ENCODE measurements around the gene MUL1.
"Not testable (repeated sequence)": the region's sequence is repeated elsewhere in the genome, so short reads cannot be mapped to it uniquely, and the experiment has no call there.

MUL1 gene, protein sequence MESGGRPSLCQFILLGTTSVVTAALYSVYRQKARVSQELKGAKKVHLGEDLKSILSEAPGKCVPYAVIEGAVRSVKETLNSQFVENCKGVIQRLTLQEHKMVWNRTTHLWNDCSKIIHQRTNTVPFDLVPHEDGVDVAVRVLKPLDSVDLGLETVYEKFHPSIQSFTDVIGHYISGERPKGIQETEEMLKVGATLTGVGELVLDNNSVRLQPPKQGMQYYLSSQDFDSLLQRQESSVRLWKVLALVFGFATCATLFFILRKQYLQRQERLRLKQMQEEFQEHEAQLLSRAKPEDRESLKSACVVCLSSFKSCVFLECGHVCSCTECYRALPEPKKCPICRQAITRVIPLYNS

DNA sequence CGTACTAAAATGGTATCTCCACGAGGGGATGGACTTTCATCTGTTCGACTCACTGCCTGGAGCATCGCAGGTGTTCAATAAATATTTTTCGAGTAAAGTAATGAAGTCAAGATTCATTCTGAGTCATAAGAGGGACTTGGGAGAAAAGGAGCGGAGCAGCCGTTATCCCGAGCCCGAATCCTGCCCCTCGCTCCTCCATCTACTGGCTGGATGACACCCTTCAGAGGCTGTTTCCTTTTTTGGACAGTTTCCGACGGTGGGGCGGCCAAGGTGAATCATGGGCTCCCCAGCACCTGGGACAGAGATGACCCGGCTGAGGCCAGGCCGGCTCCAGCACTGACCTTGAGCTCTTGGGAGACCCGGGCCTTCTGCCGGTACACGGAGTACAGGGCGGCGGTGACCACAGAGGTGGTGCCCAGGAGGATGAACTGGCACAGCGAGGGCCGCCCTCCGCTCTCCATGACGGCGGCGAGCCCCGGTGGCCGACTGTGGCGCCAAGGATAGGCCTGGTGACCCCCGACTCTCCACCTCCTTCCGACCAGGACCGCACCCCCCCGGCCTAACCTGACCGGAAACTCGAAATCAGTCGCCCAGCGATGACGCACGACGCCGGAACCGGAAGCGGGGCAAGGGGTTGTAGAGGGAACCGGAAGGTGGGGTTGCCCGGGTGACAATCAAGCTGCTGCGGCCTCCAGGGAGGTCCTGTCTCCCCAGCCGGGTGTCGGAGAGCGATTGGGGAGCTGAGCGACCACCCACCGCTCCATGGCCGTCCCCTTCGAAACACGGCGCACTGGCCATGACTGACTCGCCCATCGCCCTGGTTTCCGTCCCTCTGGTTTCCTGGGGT lies at the start of gene MUL1:
TSS of gene MUL1 (minus strand) at position 588 of the 847 bp plus-strand sequence. CDS start at position 461, 127 bp downstream.
- DNase-seq = peak; percentile 93

DNA sequence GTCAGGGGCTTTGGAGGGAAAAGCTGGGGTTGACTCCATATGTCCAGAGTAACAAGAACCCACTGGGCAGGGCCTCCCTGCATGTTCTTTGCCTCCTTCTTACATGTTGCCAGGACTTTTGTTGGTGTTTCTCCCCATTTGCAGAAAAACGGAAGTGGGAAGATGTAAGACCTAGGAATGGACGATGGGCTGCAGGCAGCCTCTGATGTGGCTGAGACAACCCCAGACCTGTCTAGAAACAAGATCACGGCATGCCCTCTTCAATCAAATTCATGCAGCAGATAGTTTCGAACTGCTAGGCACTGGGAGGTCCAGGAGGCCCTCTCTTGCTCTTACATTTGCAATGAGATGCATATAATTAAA lies 47.8 kb upstream of the MUL1 start:
- no peak for DNase-seq

DNA sequence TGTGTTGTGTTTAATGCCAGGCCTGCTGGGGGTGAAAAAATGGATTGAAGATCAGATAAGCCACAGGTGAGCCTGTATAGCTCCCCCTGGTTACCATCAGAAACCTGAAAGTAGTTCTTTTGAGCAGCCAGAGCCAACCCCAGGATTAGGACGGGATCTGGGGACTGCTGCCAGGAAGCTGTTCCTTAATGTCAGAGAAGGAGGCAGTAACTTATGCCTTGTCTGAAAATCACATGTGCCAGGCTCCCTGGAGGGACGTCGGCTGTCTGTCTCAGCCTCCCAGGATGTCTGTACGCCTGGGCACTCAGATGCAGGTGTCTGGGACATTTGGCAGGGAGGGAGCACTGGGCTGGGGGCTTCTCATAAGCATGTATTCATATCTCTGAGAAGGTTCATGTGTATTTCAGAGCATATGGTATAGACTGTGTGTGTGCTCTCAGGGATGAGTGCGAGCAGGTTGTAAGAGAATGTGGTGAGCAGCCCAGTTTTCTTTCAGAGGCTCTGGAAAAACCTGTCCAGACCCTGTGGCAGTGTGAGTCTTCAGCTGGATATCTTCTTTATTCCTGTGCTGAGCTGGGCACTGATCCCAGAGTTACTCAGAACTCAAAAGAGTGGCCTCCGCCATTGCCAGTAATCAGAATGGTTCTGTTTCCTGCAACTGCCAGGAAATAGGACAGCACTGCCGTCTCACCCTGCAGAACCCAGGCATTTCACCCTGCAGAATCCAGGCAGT lies 47.2 kb upstream of the MUL1 start:
- DNase-seq = no peak

DNA sequence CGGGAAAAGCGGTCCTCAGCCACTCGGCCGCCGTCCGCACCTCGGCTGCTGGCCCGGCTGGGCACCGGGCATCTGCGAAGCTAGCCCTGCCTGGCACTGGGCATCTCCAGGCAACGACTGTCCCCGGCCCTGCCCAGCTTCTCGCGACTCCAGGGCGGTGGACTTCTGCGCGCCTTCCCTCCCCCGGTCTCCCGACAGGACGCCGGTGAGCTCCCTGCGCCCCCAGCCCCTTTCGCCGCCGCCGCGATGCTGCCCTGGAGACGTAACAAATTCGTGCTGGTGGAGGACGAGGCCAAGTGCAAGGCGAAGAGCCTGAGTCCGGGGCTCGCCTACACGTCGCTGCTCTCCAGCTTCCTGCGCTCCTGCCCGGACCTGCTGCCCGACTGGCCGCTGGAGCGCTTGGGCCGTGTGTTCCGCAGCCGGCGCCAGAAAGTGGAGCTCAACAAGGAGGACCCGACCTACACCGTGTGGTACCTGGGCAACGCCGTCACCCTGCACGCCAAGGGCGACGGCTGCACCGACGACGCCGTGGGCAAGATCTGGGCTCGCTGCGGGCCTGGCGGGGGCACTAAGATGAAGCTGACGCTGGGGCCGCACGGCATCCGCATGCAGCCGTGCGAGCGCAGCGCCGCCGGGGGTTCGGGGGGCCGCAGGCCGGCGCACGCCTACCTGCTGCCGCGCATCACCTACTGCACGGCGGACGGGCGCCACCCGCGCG lies 44.9 kb upstream of the MUL1 start:
- DNase-seq = no peak

DNA sequence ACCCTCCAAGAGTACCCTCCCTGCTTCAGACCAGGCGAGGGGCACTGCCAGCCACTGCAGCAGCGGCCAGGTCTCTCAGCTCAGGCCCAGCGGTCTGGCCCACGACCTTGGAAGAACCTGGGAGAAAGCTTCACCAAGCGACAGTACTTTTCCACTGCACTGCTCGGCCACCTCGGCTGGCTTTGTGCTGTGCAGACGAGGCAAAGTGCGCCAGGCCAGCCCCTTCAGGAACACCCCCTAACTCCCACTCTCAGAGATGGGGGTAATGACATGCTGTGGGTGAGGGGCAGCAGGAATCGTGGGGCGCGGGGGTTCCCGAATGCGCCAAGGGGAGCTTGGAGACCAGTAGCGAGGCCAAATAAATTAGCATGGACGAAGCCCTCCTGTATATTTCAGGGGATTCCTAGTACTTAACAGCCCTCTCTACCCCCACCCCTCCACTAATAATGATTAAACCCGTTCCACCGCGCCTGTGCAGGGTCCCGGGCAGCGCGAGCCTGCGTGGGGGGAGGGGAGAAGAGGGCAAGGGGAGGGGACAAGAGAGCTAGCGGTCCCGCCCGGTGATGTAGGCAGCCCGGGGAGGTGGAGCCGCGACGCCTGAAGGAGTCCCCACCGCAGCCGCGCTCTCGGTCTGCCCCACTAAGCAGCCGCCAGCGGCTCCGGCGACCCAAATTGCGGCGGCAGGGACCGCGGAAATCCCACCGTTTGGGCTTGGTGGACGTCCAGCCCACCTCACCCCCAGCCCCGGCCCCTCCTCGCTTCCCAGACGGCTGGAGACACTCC lies 44.2 kb upstream of the MUL1 start, which contains the start of gene FAM43B:
TSS of gene FAM43B (plus strand) at position 629 of the 783 bp plus-strand sequence. CDS start 401 bp downstream, outside the sequence.
- no peak for DNase-seq

DNA sequence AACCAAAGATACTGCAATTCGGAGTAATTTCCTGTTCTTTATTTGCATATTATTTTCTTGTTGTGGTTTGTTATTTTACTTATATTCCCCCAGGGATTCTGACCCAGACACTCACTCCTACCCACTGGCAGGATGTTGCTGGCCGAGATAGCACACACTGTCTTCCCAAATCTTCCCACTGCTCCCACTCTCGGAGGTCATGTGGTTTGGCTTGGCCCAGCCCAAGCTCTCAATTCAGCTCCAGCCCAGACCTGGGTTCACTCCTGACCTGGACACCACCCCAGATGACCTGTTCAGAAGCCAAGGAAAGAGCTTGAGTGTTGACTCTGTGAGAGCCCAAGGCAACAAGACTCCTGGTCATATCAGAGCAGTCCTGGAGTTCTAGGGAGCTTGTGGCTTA lies 43.2 kb upstream of the MUL1 start:
- DNase-seq = no peak

DNA sequence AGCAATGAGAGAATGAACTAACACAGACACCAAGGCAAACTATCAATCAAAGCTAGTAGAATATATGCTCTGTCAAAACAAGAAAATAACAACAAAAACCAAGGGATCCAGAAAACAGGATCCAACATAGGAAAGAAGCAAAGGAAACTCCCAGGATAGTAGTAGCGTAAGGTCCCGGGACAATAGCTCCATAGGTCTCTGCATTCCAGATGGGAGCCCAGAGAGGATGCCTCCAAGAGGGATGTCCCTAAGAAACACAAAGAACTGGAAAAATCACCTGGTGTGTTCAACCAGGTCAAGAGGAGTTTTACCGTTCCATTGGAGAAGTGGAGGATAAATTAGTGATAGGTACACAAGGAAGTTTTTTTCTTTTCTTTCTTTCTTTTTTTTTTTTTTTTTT lies 38.7 kb upstream of the MUL1 start:
- DNase-seq = no peak

DNA sequence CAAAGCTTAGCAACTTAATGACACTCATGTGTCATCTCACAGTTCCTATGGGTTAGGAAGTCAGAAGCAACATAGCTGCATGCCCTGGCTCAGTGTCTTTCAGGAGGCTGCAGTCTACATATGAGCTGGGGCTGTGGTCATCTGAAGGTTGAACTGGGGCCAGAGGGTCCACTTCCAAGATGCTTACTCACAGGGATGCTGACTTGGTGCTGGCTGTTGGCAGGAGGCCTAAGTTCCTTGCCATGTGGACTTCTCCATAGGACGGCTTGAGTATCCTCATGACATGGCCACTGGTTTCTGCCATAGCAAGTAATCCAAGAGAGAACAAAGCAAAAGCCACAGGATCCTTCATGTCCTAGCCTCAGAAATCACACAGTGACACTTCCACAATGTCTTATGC lies 32.3 kb upstream of the MUL1 start:
- no peak for DNase-seq

DNA sequence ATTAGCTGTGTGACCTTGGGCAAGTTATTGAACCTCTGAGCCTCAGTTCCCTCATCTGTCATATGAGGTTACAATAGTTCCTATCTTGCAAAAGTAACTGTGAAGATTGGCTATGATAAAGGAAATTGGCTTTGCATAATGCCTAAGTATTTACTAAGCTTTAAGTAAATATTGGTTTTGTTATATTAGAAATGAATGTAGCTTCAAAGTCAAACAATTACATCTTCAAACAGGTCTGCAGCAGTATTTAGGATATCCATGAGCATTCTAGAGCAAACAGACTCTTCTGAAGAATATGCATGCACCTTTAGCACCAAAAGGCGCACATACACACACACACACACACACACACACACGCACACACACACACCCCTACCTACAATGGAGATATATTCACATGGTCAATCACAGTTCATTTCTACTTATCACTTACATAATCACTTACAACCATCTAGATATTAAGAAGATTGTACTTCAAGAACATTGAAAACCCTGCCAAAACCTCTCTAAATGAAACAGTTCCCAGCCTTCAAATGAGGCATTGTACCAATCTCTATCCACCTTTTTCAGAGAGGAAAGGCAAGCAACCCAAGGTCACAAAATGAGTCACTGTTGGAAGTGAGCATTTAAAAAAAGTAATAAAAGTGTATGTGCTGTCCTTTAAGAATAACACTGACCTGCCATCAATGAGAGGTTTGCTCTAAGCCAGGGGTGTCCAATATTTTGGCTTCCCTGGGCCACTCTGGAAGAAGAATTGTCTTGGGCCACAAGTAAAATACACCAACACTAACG lies 31.0 kb upstream of the MUL1 start:
- DNase-seq = no peak

DNA sequence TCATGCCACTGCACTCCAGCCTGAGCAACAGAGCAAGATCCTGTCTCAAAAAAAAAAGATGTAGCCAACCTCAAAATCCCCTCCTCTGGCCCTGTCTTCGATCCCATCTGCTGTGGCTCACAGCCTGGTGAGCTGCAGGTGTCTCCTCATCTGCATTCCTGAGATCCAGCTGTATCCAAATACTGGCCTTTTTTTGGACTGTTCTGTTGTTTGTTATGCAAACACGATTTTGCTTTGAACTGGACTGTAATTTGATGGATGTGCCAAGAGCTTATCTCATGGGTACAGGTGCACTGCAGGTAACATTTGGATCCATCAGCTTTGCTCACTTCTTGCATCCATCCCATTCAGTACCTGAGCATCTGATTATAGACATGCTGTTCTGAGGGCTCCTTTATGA lies 30.3 kb upstream of the MUL1 start:
- no peak for DNase-seq

DNA sequence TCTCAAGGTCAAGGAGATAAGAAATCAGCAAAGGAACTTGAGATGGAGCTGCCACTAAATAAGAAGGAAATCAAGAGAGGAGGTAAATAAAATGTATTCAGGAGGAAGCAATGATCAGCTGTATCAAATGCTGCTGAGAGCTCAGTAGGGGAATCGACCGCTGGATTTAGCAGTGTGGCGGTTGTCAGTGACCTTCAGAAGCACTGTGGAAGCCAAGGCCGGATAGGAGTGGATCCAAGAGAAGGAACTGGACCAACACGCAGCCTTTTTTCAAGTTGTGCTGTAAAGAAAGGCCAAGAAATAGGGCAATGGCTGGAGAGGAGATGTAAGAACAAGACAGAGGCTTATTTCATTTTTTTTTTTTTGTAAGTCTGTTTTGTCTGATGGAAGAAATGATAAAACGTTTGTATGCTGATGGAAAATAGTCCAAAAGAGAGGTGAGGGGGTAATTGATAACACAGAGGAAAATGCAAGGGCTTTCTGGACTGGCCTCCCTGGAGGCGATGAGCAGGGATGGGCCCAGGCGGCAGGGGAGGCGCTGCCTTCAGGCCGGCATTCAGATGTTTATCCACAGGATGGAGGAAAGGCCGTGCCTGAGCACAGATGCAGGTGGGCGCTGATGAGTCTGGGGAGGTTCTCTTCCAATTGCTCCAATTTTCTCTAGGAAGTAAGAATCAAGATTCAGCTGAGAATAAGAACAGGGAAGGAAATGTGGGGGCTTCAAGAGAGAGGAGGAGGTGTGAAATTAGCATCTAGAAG lies 26.9 kb upstream of the MUL1 start:
- DNase-seq = no peak

DNA sequence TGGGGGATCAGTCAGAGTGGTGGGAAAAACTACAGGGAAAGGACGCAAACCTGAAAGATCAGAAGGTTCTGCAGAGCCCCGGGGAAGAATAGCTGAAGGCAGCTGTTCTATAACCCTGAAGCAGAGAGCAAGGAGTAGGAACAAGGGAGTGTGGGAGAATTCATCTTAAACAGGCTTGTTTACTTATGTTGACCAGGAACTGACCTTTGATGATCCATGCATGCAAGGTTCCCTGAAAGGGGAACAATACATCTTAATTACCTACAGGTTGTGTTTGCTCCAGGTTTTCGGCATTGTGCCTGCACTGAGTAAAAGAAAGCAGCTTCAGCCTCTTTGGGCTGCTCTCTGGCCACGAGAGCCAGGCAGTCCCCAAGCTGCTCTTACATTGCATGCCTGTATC lies 25.7 kb upstream of the MUL1 start:
- no peak for DNase-seq

DNA sequence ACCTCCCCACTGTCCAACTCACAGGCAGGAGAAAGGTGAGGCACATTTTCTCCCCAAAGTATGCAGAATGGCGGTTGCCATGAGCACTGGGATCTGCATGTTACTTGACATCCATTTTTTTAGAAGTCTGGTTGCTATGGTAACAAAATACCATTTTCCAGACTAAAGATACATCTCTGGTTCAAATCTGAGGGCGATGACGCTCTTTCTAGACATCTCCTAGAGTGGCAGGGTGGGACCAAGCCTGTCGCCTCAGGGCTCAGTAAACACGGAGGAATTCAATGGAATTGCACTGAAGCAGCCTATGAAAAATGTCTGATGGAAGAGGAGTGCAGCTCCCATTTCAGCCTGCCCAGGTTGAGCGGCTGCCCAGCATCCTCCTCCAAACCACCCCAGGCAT lies 22.9 kb upstream of the MUL1 start:
- no peak for DNase-seq

DNA sequence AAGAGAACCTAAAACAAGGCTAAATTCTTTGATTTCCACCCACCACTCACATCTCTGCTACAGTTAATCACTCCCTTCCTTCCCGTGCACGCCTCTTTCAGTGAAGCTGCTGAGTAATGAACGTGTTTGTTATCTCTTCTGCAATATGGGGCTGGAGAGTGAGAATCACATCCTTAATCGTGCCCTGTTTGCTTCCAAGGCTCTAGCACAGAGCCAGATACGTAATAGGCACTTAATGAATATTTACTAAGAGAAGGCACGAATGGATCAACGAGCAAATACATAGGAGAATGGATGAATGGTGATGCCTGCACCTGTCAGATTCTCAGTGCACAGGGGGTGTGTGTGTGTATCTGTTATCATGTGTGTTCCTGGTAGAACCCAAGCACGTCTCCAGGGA lies 22.4 kb upstream of the MUL1 start:
- DNase-seq = no peak

DNA sequence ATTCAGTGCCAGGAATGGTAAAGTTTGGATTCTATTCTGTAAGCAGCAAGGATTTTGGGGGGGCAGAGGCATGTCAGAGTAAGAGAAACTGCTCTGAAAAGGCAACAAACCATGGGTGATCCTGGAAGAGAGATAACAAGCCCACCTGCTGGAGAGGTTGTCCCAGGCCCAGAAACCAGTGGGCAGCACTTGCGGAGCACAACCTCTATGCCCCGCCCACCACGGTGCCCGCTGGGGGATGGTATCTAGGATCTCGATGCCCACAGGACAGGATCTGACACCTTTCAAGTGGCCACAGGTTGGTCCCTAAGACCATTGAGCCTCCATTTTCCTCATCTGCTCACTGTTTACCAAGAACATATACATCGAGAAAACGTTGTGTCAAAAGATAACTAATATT lies 20.3 kb upstream of the MUL1 start:
- no peak for DNase-seq

DNA sequence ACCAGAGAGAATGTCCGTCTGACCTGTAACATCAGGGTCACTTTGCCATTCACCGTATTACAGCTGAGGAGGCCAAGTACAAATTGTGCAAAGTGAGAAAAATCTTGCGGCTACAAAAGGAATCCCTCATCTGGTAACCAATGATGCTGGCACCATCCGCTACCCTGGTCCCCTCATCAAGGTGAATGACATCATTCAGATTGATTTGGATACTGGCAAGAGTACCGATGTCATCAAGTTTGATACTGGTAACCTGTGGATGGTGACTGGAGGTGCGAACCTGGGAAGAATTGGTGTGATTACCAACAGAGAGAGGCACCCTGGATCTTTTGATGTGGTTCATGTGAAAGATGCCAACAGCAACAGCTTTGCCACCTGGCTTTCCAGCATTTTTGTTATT lies 18.3 kb upstream of the MUL1 start:
- no peak for DNase-seq

DNA sequence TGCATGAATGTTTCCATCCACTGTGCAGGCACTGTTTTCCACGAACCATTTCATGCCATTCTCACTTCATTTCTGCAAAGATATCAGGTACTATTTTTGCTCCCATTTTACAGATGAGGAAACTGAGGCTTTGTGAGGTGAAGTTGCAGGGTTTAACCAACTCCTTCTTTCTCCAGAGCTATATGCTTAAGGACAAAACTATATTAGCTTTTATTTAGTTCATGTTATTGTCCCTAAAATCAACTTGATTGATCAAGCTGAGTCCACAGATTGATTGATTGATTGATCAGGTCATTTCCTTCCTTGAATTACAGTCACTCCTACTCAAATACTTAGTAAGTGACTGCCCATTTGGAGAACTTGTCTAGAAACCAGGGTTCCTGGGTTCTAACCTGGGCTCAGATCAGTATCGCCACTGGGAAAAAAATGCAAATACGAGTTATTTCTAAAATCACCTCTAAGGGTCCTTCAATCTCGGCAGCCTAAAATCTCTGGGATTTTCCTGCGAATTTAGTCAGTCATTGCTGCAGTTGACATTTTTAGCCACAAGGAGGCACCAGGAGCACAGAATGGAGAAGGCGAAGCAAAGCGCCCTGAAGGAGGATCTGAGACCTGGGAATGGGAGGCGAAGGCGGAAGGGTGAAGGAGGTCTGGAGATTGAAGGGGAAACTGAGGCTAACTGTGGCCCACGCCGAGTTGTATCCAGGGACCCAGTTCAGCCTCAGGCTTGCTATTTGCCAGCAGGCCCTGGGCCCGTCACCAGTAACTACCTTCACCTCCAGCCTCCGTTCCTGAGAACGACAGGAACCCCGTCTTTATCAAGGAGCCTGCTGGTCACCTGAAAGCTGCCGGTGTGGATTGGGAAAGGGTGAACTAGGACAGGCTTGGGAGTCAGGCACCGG lies 14.3 kb upstream of the MUL1 start:
- DNase-seq = peak; percentile 69

DNA sequence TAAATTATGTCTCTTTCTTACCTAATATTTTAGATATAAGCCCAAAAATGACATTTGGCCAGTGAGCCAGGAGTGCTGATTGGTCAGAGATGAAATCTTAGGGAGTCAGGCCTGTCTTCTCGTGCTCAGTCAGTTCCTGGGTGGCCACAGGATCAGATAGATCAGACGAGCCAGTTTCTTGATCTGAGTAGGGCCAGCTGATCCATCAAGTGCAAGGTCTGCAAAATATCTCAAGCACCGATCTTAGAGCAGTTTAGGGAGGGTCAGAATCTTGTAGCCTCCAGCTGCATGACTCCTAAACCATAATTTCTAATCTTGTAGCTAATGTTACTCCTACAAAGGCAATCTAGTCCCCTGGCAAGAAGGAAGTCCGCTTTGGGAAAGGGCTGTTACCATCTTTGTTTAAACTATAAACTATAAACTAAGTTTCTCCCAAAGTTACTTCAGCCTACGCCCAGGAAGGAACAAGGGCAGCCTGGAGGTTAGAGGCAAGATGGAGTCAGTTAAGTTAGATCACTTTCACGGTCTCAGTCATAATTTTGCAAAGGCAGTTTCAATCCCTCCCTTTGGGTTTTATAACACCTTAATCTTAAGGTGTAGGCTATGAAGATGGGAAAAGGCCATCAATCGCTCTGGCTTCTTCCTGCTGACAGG lies 11.8 kb upstream of the MUL1 start:
- DNase-seq = not testable (repeated sequence)

Data from CD4-positive, alpha-beta T cell treated with Interleukin-21 for 1 hour (primary cell).